Keratinocyte (primary cell): Measurements from ENCODE around the gene SNTG2. TPM values are rescaled to one million over a fixed set of nuclear protein-coding genes. Genes with fewer than 3 reads are reported as not detected.

Experiments
- DNase-seq: peaks from one replicate; pipeline ENCODE4 v3.0.0-alpha.2; 2011; ENCODE audit warnings: low read depth, missing footprints, low spot score
- FAIRE-seq: peaks from 2 replicates; lab custom pipeline; 2011; peaks lifted over from hg19 to GRCh38; lab: Jason Lieb, UNC
- H2AFZ ChIP-seq: 2 replicates; pipeline ENCODE4 v1.6.0; 2012; ENCODE audit warnings: low read length, control low read depth, inconsistent platforms; ENCODE audit not compliant: control insufficient read depth
- H3K27ac ChIP-seq: 2 replicates; pipeline ENCODE4 v1.5.1; 2011; ENCODE audit warnings: low read length; ENCODE audit not compliant: control insufficient read depth, insufficient read depth
- H3K27me3 ChIP-seq: 3 replicates; pipeline ENCODE4 v1.6.0; 2011; ENCODE audit warnings: low read length; ENCODE audit not compliant: control insufficient read depth, insufficient read depth; ENCODE audit errors: extremely low read depth
- H3K36me3 ChIP-seq, 2 experiments: 2 replicates in 1 of 2; 3 replicates in 1 of 2; pipeline ENCODE4 v1.5.1; 2011; ENCODE audit warnings: low read length in 2 of 2, mild to moderate bottlenecking in 1 of 2; ENCODE audit not compliant: control insufficient read depth in 2 of 2, insufficient read depth in 2 of 2; ENCODE audit errors: extremely low read depth in 1 of 2
- H3K4me1 ChIP-seq: 3 replicates; pipeline ENCODE4 v1.5.1; 2011; ENCODE audit warnings: low read length; ENCODE audit not compliant: control insufficient read depth, insufficient read depth; ENCODE audit errors: extremely low read depth
- H3K4me2 ChIP-seq: 3 replicates; pipeline ENCODE4 v1.6.0; 2011; ENCODE audit warnings: low read depth, low read length; ENCODE audit not compliant: control insufficient read depth, insufficient read depth; ENCODE audit errors: extremely low read depth
- H3K4me3 ChIP-seq, 3 experiments: fragments of 200-600 bp in 1 of 3; sonication (generic) in 1 of 3; 2 replicates in 2 of 3; 3 replicates in 1 of 3; pipeline ENCODE4 v1.5.1; 2011 to 2016; ENCODE audit warnings: low read length in 3 of 3, mild to moderate bottlenecking in 3 of 3, control low read depth in 2 of 3, inconsistent platforms in 1 of 3, low read depth in 1 of 3, mixed read lengths in 1 of 3, mixed run types in 1 of 3, moderate library complexity in 1 of 3; ENCODE audit not compliant: control insufficient read depth in 2 of 3, insufficient read depth in 2 of 3; ENCODE audit errors: extremely low read depth in 1 of 3
- H3K79me2 ChIP-seq: 2 replicates; pipeline ENCODE4 v1.6.0; 2012; ENCODE audit warnings: low read length; ENCODE audit not compliant: control insufficient read depth, insufficient read depth
- H3K9ac ChIP-seq: 3 replicates; pipeline ENCODE4 v1.6.0; 2011; ENCODE audit warnings: low read length; ENCODE audit not compliant: control insufficient read depth, insufficient read depth; ENCODE audit errors: extremely low read depth
- H3K9me1 ChIP-seq: 3 replicates; pipeline ENCODE4 v1.6.0; 2011; ENCODE audit warnings: low read length; ENCODE audit not compliant: control insufficient read depth, insufficient read depth; ENCODE audit errors: extremely low read depth
- H3K9me3 ChIP-seq: 2 replicates; pipeline ENCODE4 v1.5.1; 2012; ENCODE audit warnings: low read depth, low read length; ENCODE audit not compliant: control insufficient read depth
- H4K20me1 ChIP-seq: 3 replicates; pipeline ENCODE4 v1.6.0; 2011; ENCODE audit warnings: low read length; ENCODE audit not compliant: control insufficient read depth, insufficient read depth; ENCODE audit errors: extremely low read depth
- EZH2 ChIP-seq: IDR thresholded peaks from one replicate; pipeline ENCODE4 v1.6.1; 2012; ENCODE audit warnings: inconsistent platforms, mild to moderate bottlenecking, low read length, moderate library complexity
- dilution Hi-C: fragments of 300-500 bp; cut with MboI; formaldehyde crosslinking; loops from one replicate; pipeline ENCODE4 v1.7.0; 2020; ENCODE audit warnings: low sequenced_read_pairs; ENCODE audit not compliant: extremely low pct_ligation_motif_present
- polyA plus RNA-seq, 5 experiments: library from polyadenylated mRNA; depleted of rRNA in 3 of 5; stranded (reverse) in 3 of 5; stranded (forward) in 1 of 5; unstranded in 1 of 5; fragments of >200 nt; gene quantifications; 1 replicate in 1 of 5; 2 replicates in 3 of 5; 3 replicates in 1 of 5; pipeline versions ENCODE4 v1.2.1 to v1.2.3, GENCODE V29; 2011 to 2012; ENCODE audit warnings: missing spikeins in 2 of 5, low read depth in 1 of 5, low replicate concordance in 1 of 5
- TF ChIP-seq, protein P1 (sequence below), 3 experiments: IDR thresholded peaks in 1 of 3; conservative IDR thresholded peaks in 1 of 3; optimal IDR thresholded peaks in 1 of 3; 2 replicates in 2 of 3; 3 replicates in 1 of 3; pipeline versions ENCODE3 to v1.5.1; 2011; ENCODE audit warnings: low read length in 3 of 3, mild to moderate bottlenecking in 3 of 3, moderate library complexity in 2 of 3, control low read depth in 1 of 3, inconsistent platforms in 1 of 3; ENCODE audit not compliant: insufficient read depth in 2 of 3; ENCODE audit errors: extremely low read depth in 1 of 3

Gene SNTG2
- polyA plus RNA-seq, 1 donor (not counting 4 experiments of a cell fraction or from before 2014, with no cell fraction given): not detected

GRCh38 chr2:1230155-1230893 lies 279.7 kb downstream of the SNTG2 start:
- no peaks in the 10 kb centered on the region for H3K27me3 ChIP-seq
- no peaks in the 10 kb centered on the region for H3K9me1 ChIP-seq
- dilution Hi-C loops: no loop called here
- H3K4me2 ChIP-seq: no peak overlapping the region
- no peaks in the 10 kb centered on the region for H3K36me3 ChIP-seq
- no peak for TF ChIP-seq EZH2
- TF ChIP-seq, protein P1, sequence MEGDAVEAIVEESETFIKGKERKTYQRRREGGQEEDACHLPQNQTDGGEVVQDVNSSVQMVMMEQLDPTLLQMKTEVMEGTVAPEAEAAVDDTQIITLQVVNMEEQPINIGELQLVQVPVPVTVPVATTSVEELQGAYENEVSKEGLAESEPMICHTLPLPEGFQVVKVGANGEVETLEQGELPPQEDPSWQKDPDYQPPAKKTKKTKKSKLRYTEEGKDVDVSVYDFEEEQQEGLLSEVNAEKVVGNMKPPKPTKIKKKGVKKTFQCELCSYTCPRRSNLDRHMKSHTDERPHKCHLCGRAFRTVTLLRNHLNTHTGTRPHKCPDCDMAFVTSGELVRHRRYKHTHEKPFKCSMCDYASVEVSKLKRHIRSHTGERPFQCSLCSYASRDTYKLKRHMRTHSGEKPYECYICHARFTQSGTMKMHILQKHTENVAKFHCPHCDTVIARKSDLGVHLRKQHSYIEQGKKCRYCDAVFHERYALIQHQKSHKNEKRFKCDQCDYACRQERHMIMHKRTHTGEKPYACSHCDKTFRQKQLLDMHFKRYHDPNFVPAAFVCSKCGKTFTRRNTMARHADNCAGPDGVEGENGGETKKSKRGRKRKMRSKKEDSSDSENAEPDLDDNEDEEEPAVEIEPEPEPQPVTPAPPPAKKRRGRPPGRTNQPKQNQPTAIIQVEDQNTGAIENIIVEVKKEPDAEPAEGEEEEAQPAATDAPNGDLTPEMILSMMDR (optimal IDR thresholded peaks at IDR 0.05 in 1 of 3, IDR thresholded peaks at IDR 0.05 in 1 of 3, conservative IDR thresholded peaks at IDR 0.05 in 1 of 3; ENCODE audit: extremely low read depth in 1 of 3, insufficient read depth in 2 of 3, low read length in 3 of 3): no peak
- no peak overlapping the region for H2AFZ ChIP-seq
- no peak overlapping the region for H3K9ac ChIP-seq
- no peaks in the 10 kb centered on the region for H3K4me1 ChIP-seq
- H3K27ac ChIP-seq: no peak overlapping the region
- FAIRE-seq (no peak), DNase-seq (no peak)
- H3K9me3 ChIP-seq: no peaks in the 10 kb centered on the region
- H4K20me1 ChIP-seq: no peaks in the 10 kb centered on the region
- H3K79me2 ChIP-seq: no peaks in the 10 kb centered on the region
- no peak overlapping the region for H3K4me3 ChIP-seq

DNA sequence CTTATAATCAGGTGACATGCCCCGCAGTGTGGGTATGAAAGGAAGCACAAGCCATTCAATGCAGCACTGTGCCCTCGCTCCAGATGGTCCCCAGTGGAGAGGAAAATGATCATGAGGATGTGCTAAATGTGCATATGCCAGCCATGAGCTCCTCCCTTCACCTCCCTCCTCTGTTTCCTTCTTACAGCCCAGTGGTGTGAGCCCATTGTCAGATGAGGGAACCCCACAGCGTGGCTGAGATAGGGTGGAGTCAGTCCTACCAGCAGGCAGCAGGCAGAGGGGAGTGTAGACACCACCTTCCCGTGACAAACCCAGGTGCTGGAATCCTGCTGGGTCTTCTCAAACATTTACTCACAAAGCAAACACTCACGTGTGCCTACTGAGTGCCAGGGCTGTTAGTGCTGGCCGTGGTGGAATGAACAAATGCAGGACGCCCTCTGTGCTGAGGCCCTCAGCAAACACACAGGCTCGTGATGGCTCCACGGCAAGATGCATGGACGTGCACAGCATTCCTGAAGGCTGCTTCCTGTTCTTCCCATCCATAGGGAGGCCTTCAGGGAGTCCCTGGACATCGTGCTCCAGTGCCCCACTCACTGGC lies 280.9 kb downstream of the SNTG2 start:
- Histone ChIP-seq H4K20me1 (no peaks in the 10 kb centered on the region), H3K9ac (no peak overlapping the region), H3K36me3 (no peaks in the 10 kb centered on the region), H3K4me1 (no peaks in the 10 kb centered on the region), H3K27me3 (no peaks in the 10 kb centered on the region), H2AFZ (no peak overlapping the region), H3K9me1 (no peaks in the 10 kb centered on the region), H3K9me3 (no peaks in the 10 kb centered on the region), H3K79me2 (no peaks in the 10 kb centered on the region), H3K4me2 (no peak overlapping the region), H3K27ac (no peak overlapping the region), H3K4me3 (no peak overlapping the region)
- DNase-seq (no peak), FAIRE-seq (no peak)
- TF ChIP-seq EZH2: no peak
- TF ChIP-seq, protein P1 (optimal IDR thresholded peaks at IDR 0.05 in 1 of 3, IDR thresholded peaks at IDR 0.05 in 1 of 3, conservative IDR thresholded peaks at IDR 0.05 in 1 of 3; ENCODE audit: extremely low read depth in 1 of 3, insufficient read depth in 2 of 3, low read length in 3 of 3): no peak
- dilution Hi-C loops: no loop called here
